B cell (primary cell): ENCODE results near the gene DIRAS3. TPM values are rescaled to one million over a fixed set of nuclear protein-coding genes. Genes with fewer than 3 reads are reported as not detected.
"Not testable (repeated sequence)": the region's sequence is repeated elsewhere in the genome, so short reads cannot be mapped to it uniquely, and the experiment has no call there.

Experiments used
- ATAC-seq: fragments of 200-7000 bp; cut with Tn5 transposase; one replicate; pipeline ENCODE4 v1.10.0; 2021; ENCODE audit warnings: low read depth, mild to moderate bottlenecking, moderate number of reproducible peaks, moderate library complexity
- CTCF ChIA-PET: fragments of 350-600 bp; sonication (Branson Sonifier 250); formaldehyde crosslinking; loops from one replicate; lab custom pipeline; 2021; ENCODE audit warnings: antibody characterized with exemption, inconsistent platforms; lab: Charles Lee
- POLR2A ChIA-PET: fragments of 350-600 bp; sonication (Branson Sonifier 250); formaldehyde crosslinking; loops from one replicate; lab custom pipeline; 2021; ENCODE audit warnings: antibody characterized with exemption; lab: Charles Lee
- DNase-seq: peaks from one replicate; pipeline ENCODE4 v3.0.0; 2013
- H2AFZ ChIP-seq: 2 replicates; pipeline ENCODE4 v1.6.1; 2012; ENCODE audit warnings: mild to moderate bottlenecking, low read depth, low read length; ENCODE audit not compliant: insufficient read depth, poor library complexity, severe bottlenecking
- H3K27ac ChIP-seq, 2 donors: 1 replicate in 1 of 2; 2 replicates in 1 of 2; pipeline ENCODE4 v1.5.1; 2012 to 2013; ENCODE audit warnings: low read length in 2 of 2, mild to moderate bottlenecking in 2 of 2, moderate library complexity in 1 of 2
- H3K27me3 ChIP-seq, 4 experiments: fragments of 200-600 bp in 1 of 4; sonication (generic) in 1 of 4; replicated peaks in 1 of 4; 1 replicate in 2 of 4; 2 replicates in 2 of 4; pipeline versions ENCODE4 v1.6.1 to v1.7.0; 2013 to 2016; ENCODE audit warnings: low read length in 3 of 4, mild to moderate bottlenecking in 2 of 4, mixed read lengths in 1 of 4, moderate library complexity in 1 of 4; ENCODE audit not compliant: insufficient read depth in 4 of 4, control insufficient read depth in 3 of 4; ENCODE audit errors: control extremely low read depth in 1 of 4
- H3K36me3 ChIP-seq, 2 experiments: replicated peaks in 1 of 2; 1 replicate in 1 of 2; 2 replicates in 1 of 2; pipeline versions ENCODE4 v1.6.1 to v1.7.1; 2013; ENCODE audit warnings: low read length in 1 of 2; ENCODE audit not compliant: insufficient read depth in 2 of 2, control insufficient read depth in 1 of 2; ENCODE audit errors: control extremely low read depth in 1 of 2, extremely low read depth in 1 of 2
- H3K4me1 ChIP-seq, 2 donors: fragments of 200-600 bp in 1 of 2; sonication (generic) in 1 of 2; 1 replicate in 1 of 2; 2 replicates in 1 of 2; pipeline versions ENCODE4 v1.5.1 to v1.6.1; 2013 to 2017; ENCODE audit warnings: low read length in 2 of 2; ENCODE audit not compliant: control insufficient read depth in 2 of 2, insufficient read depth in 2 of 2
- H3K4me2 ChIP-seq: replicated peaks from 2 replicates; pipeline ENCODE3; 2012; ENCODE audit warnings: mild to moderate bottlenecking, low read depth, low read length; ENCODE audit not compliant: poor library complexity, severe bottlenecking
- H3K4me3 ChIP-seq, 5 experiments: fragments of 200-600 bp in 1 of 5; sonication (generic) in 1 of 5; 1 replicate in 3 of 5; 2 replicates in 2 of 5; pipeline versions ENCODE4 v1.5.1 to v1.7.0; 2011 to 2016; ENCODE audit warnings: low read length in 4 of 5, mild to moderate bottlenecking in 4 of 5, low read depth in 2 of 5, control low read depth in 1 of 5, moderate library complexity in 1 of 5; ENCODE audit not compliant: insufficient read depth in 1 of 5; ENCODE audit errors: control extremely low read depth in 1 of 5, extremely low read depth in 1 of 5
- H3K79me2 ChIP-seq: fragments of 200-600 bp; sonication (generic); one replicate; pipeline ENCODE4 v1.6.0; 2016; ENCODE audit warnings: low read length; ENCODE audit not compliant: control insufficient read depth, insufficient read depth
- H3K9ac ChIP-seq: fragments of 200-600 bp; sonication (generic); 2 replicates; pipeline ENCODE4 v1.6.1; 2017; ENCODE audit warnings: mild to moderate bottlenecking, low read length, moderate library complexity
- H3K9me3 ChIP-seq, 3 donors: one replicate each; pipeline versions ENCODE4 v1.6.1 to v1.7.1; 2013; ENCODE audit warnings: low read length in 2 of 3; ENCODE audit not compliant: control insufficient read depth in 2 of 3, insufficient read depth in 1 of 3; ENCODE audit errors: control extremely low read depth in 1 of 3
- H4K20me1 ChIP-seq: 2 replicates; pipeline ENCODE4 v1.6.0; 2012; ENCODE audit warnings: mild to moderate bottlenecking, low read length; ENCODE audit not compliant: insufficient read depth, control insufficient read depth, poor library complexity, severe bottlenecking
- H3K27ac Mint-ChIP-seq: one replicate; pipeline ENCODE4 v1.8.0; 2021; ENCODE audit warnings: mixed read lengths
- H3K27me3 Mint-ChIP-seq: one replicate; pipeline ENCODE4 v1.8.0; 2021; ENCODE audit warnings: mixed read lengths
- H3K4me1 Mint-ChIP-seq: one replicate; pipeline ENCODE4 v1.8.0; 2021; ENCODE audit warnings: mixed read lengths
- H3K4me3 Mint-ChIP-seq: one replicate; pipeline ENCODE4 v1.8.0; 2021; ENCODE audit warnings: mixed read lengths
- H3K9me3 Mint-ChIP-seq: one replicate; pipeline ENCODE4 v1.8.0; 2022; ENCODE audit warnings: mixed read lengths; ENCODE audit not compliant: insufficient read depth
- EZH2 ChIP-seq: IDR thresholded peaks from 2 replicates; pipeline ENCODE4 v1.6.1; 2012; ENCODE audit warnings: borderline replicate concordance, low read depth, mild to moderate bottlenecking, moderate library complexity, low read length; ENCODE audit not compliant: insufficient read depth, poor library complexity, severe bottlenecking
- WGBS: methylation state at CpG from one replicate; pipeline ENCODE4 v1.1.5; 2013; ENCODE audit warnings: missing lambda C conversion rate; ENCODE audit not compliant: insufficient coverage; 5-methylcytosine and 5-hydroxymethylcytosine counted together
- intact Hi-C: fragments of 100-400 bp; cut with micrococcal nuclease; formaldehyde crosslinking; loops from one replicate; pipeline ENCODE4 v1.10.0; 2022
- polyA plus RNA-seq: library from polyadenylated mRNA; depleted of rRNA; stranded (reverse); fragments of >200 nt; gene quantifications from 2 replicates; pipeline ENCODE4 v1.2.3, GENCODE V29; 2012
- total RNA-seq, 2 donors: library from RNA; stranded (reverse); fragments of 120-200 nt in 1 of 2; gene quantifications; 1 replicate in 1 of 2; 2 replicates in 1 of 2; pipeline versions ENCODE4 v1.2.3 to v1.2.4, GENCODE V29; 2013 to 2022
- TF ChIP-seq, protein P1 (sequence below): fragments of 200-600 bp; IDR thresholded peaks from one replicate; pipeline ENCODE4 v1.8.0; 2022; ENCODE audit warnings: antibody characterized with exemption, mild to moderate bottlenecking

DIRAS3 gene
- total and polyA plus RNA-seq, 2 donors (not counting 1 experiment from before 2014, with no cell fraction given): not detected

DNA sequence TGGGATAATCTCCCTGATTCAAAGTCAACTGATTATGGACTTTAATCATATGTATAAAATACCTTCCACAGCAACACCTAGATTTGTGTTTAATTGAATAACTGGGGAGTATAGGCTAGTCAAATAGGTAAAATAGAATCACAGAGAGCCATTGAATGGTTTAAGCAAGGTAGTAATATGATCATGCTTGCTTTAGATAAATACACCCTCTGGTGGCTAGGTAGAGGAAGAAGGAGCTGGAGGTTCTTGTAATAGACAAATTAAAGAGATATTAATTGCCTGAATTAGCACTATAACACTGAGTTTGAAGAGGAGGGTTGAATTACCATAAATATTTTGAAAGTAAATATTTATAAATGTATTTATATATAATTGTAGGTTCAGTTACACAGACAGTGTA, 40.3 kb downstream of the DIRAS3 start:
- Histone ChIP-seq H3K9me3 (no peaks in the 10 kb centered on the region), H3K79me2 (no peaks in the 10 kb centered on the region), H3K4me3 (no peak overlapping the region), H2AFZ (no peak overlapping the region), H3K27ac (no peak overlapping the region), H3K27me3 (peaks cover 0 to 3% (median 0%) of the 10 kb centered on the region in 4 experiments), H3K4me1 (no peaks in the 10 kb centered on the region), H3K9ac (no peak overlapping the region), H3K36me3 (no peaks in the 10 kb centered on the region), H3K4me2 (no peak overlapping the region), H4K20me1 (no peaks in the 10 kb centered on the region)
- DNase-seq (no peak), ATAC-seq (no peak)
- Mint-ChIP-seq H3K27ac (no peak overlapping the region), H3K9me3 (no peaks in the 10 kb centered on the region), H3K4me1 (no peaks in the 10 kb centered on the region), H3K4me3 (no peak overlapping the region), H3K27me3 (no peaks in the 10 kb centered on the region)
- TF ChIP-seq, protein P1, sequence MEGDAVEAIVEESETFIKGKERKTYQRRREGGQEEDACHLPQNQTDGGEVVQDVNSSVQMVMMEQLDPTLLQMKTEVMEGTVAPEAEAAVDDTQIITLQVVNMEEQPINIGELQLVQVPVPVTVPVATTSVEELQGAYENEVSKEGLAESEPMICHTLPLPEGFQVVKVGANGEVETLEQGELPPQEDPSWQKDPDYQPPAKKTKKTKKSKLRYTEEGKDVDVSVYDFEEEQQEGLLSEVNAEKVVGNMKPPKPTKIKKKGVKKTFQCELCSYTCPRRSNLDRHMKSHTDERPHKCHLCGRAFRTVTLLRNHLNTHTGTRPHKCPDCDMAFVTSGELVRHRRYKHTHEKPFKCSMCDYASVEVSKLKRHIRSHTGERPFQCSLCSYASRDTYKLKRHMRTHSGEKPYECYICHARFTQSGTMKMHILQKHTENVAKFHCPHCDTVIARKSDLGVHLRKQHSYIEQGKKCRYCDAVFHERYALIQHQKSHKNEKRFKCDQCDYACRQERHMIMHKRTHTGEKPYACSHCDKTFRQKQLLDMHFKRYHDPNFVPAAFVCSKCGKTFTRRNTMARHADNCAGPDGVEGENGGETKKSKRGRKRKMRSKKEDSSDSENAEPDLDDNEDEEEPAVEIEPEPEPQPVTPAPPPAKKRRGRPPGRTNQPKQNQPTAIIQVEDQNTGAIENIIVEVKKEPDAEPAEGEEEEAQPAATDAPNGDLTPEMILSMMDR: no peak
- no peak for TF ChIP-seq EZH2
- intact Hi-C loops: no loop called here
- POLR2A ChIA-PET: no interaction called here
- CTCF ChIA-PET: no interaction called here

DNA sequence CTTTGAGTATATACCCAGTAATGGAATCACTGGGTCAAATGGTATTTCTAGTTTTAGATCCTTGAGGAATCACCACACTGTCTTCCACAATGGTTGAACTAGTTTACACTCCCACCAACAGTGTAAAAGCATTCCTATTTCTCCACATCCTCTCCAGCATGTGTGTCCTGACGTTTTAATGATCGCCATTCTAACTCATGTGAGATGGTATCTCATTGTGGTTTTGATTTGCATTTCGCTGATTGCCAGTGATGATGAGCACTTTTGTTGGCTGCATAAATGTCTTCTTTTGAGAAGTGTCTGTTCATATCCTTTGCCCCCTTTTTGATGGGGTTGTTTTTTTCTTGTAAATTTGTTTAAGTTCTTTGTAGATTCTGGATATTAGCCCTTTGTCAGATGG, 46.8 kb downstream of the DIRAS3 start:
- 94% methylated on average over 2 of the region's 3 CpGs for WGBS
- POLR2A ChIA-PET, H3K27me3 Mint-ChIP-seq, H3K4me1 Mint-ChIP-seq, H3K9ac ChIP-seq, H3K4me1 ChIP-seq, H3K36me3 ChIP-seq, H3K4me2 ChIP-seq, H3K4me3 Mint-ChIP-seq, H3K9me3 ChIP-seq, H3K4me3 ChIP-seq, H3K9me3 Mint-ChIP-seq, H4K20me1 ChIP-seq, H3K27ac ChIP-seq, H3K27ac Mint-ChIP-seq, CTCF ChIA-PET, H3K27me3 ChIP-seq, intact Hi-C loops, H2AFZ ChIP-seq, ATAC-seq, DNase-seq, H3K79me2 ChIP-seq: not testable (repeated sequence)
